Stimulated activated CD4-positive, alpha-beta T cell treated with anti-CD3 and anti-CD28 coated beads, TNF-alpha, amount 100 ng/mL, for 48 hours (primary cell): ENCODE results near the gene CDCA8.
"Not testable (repeated sequence)": the region's sequence is repeated elsewhere in the genome, so short reads cannot be mapped to it uniquely, and the experiment has no call there.

Experiments
- DNase-seq, 3 donors: peaks; one replicate each; pipeline ENCODE4 v3.0.0-alpha.2; 2020; ENCODE audit warnings: low read depth in 3 of 3

Gene CDCA8

GRCh38 chr1:37734629-37735591, 42.6 kb downstream of the CDCA8 start:
- no peak for DNase-seq

GRCh38 chr1:37737975-37738374, 45.7 kb downstream of the CDCA8 start:
- DNase-seq = not testable (repeated sequence)

GRCh38 chr1:37738619-37739018, 46.3 kb downstream of the CDCA8 start:
- DNase-seq = not testable (repeated sequence)

GRCh38 chr1:37739222-37739621, 46.9 kb downstream of the CDCA8 start:
- DNase-seq = no peak

- DNase-seq = no peak
These were observed 48.8 kb downstream of the CDCA8 start for GRCh38 chr1:37741130-37741529.

GRCh38 chr1:37741662-37742061, 49.3 kb downstream of the CDCA8 start:
- DNase-seq = no peak

GRCh38 chr1:37746806-37747205, 54.5 kb downstream of the CDCA8 start:
- no peak for DNase-seq

GRCh38 chr1:37748565-37748964, 56.2 kb downstream of the CDCA8 start:
- DNase-seq = no peak

GRCh38 chr1:37752213-37752582, 59.9 kb downstream of the CDCA8 start:
- DNase-seq = no peak

- no peak for DNase-seq
These were observed 60.5 kb downstream of the CDCA8 start for GRCh38 chr1:37752583-37753471.

GRCh38 chr1:37753473-37754321, 61.4 kb downstream of the CDCA8 start:
- DNase-seq = no peak

- peak in 1 of 3 donors; percentile 40 for DNase-seq
These were observed 63.0 kb downstream of the CDCA8 start for GRCh38 chr1:37755290-37755689.

GRCh38 chr1:37755951-37756560, 63.7 kb downstream of the CDCA8 start:
- no peak for DNase-seq
